ES-I3 (cell line): ENCODE results near the gene NUP42.

Experiments
- H3K36me3 ChIP-seq: 2 replicates; pipeline ENCODE4 v1.6.1; 2013; ENCODE audit warnings: mild to moderate bottlenecking, low read length, control low read depth, moderate library complexity; ENCODE audit not compliant: insufficient read depth
- H3K4me1 ChIP-seq: 2 replicates; pipeline ENCODE4 v1.6.1; 2013; ENCODE audit warnings: mild to moderate bottlenecking, control low read depth, low read length; ENCODE audit not compliant: insufficient read depth
- H3K9ac ChIP-seq: 2 replicates; pipeline ENCODE4 v1.6.1; 2013; ENCODE audit warnings: low read depth, mild to moderate bottlenecking, low read length, moderate library complexity
- H3K9me3 ChIP-seq: 2 replicates; pipeline ENCODE4 v1.6.1; 2013; ENCODE audit warnings: mild to moderate bottlenecking, low read length, moderate library complexity; ENCODE audit not compliant: control insufficient read depth, insufficient read depth

NUP42 gene, protein sequence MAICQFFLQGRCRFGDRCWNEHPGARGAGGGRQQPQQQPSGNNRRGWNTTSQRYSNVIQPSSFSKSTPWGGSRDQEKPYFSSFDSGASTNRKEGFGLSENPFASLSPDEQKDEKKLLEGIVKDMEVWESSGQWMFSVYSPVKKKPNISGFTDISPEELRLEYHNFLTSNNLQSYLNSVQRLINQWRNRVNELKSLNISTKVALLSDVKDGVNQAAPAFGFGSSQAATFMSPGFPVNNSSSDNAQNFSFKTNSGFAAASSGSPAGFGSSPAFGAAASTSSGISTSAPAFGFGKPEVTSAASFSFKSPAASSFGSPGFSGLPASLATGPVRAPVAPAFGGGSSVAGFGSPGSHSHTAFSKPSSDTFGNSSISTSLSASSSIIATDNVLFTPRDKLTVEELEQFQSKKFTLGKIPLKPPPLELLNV

DNA sequence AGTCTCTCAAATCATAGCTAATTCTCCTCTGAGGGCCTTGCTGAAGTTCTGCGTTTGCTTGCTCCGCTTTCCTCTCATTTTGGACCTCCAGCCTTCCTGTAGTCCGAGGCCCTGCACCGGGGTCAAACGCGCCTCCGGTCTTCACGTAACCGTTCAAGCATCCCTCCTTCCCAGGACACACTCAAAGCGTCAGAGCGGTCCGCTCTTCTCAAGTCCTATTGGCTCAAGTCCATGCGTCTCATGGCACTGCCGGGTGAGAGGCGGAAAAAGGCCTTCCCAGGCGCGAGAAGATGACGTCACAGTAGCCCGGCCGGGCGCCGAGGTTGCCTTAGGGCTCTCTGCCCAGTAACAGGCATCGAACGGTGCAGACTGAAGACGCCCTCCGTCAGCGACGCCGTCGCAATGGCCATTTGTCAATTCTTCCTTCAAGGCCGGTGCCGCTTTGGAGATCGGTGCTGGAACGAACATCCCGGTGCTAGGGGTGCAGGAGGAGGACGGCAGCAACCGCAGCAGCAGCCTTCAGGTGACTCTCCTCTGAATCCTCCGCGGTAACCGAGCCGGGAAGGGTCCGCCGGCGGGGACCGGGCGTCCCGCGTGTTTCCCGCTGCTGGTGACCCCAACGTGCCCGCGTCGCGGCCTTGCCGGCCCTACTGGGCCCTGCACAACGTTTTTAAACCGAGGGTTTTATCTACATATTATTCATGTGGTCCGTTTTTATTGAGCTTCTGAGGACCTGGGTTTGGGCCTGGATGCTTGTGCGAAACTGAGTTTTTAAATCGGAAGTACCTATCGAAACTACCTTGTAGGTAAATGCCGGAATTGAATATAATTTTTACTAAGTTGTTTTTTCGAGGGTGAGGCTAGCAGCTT is at the start of gene NUP42:
TSS of gene NUP42 (plus strand) at position 365 of the 870 bp plus-strand sequence. CDS start at position 403, 38 bp downstream.
- peak within 1 kb of the TSS; percentile 87 for H3K9ac ChIP-seq
- no peaks in the 10 kb centered on the region for H3K9me3 ChIP-seq
- H3K36me3 ChIP-seq = no peaks in the 10 kb centered on the region
- no peaks in the 10 kb centered on the region for H3K4me1 ChIP-seq

DNA sequence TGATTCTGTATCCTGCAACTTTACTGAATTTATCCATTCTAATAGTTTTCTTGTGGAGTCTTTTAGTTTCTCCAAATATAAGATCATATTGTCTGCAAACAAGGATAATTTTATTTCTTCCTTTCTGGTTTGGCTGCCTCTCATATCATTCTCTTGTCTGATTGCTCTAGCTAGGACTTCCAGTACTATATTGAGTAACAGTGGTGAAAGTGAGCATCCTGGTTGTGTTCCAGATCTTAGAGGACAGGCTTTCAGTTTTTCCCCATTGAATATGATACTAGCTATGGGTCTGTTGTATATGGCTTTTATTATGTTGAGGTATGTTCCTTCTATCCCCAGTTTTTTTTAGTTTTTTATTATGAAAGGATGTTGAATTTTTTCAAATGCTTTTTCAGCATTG is 48.1 kb upstream of the NUP42 start:
- Histone ChIP-seq H3K36me3 (peaks cover 3% of the 10 kb centered on the region), H3K9me3 (no peaks in the 10 kb centered on the region), H3K4me1 (no peaks in the 10 kb centered on the region; the same call in 1 of the 2 replicates), H3K9ac (no peak overlapping the region)

DNA sequence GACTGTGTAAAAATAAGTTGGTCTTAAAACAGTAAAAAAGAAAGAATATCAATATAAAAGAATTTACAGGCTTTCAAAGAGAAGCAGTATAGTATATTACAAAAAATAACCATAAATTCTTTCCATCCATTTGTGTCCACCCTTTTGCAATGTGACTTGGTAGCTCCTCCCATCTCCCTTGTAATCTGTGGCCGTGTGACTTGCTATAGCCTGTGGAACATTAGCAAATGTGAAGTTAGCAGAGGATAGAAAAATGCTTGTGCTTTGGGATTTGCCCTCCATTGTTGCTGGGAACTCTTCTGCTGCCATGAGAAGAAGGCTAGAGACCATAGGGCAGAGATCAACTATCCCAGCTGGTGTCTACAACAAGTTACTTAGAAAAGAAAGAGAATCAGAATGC is 46.1 kb upstream of the NUP42 start:
- Histone ChIP-seq H3K36me3 (peaks cover 3% of the 10 kb centered on the region; the same call in 1 of the 2 replicates), H3K4me1 (no peaks in the 10 kb centered on the region; the same call in 1 of the 2 replicates), H3K9ac (no peak overlapping the region), H3K9me3 (no peaks in the 10 kb centered on the region)

DNA sequence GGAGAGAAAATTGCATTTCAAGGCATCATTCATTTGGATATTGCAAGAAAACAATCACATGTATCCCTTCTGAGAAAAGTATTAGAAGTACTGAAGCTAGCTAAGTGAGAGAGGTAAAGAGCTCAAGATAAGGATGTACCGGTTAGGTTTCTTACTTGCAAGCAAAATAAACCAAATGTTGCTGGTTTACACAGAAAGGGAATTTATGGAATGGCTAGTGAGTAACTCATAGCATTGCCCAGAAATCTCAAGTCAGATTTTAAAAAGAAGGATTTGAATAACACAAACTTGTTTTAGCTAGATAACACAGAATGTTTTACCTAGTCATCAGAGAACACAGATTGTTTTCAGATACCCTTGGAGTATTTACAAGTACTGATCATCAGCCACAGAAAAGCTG is 45.6 kb upstream of the NUP42 start:
- Histone ChIP-seq H3K9me3 (no peaks in the 10 kb centered on the region), H3K9ac (no peak overlapping the region), H3K4me1 (no peaks in the 10 kb centered on the region; the same call in 1 of the 2 replicates), H3K36me3 (0 out of 2 replicates have a peak, but pooled peaks cover under 1% of the 10 kb centered on the region)

DNA sequence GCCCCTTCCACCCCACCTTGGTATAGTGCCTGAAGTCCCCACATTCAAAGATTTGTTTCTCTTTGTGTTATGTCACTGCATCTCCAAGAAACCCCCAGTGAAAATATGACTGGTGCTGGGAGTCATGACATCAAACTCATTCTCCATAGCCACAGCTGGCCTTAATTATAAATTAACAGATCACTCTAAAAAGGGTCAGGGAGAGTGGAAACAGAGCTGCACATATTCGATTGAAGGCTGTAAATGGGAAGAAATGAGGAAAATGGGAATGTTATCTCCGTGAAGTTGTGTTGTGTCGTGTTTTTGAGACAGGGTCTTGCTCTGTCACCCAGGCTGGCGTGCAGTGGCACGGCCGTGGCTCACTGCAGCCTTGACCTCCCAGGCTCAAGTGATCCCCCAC is 24.2 kb upstream of the NUP42 start:
- H3K36me3 ChIP-seq = peaks cover 6% of the 10 kb centered on the region; the same call in 1 of the 2 replicates
- H3K9me3 ChIP-seq = no peaks in the 10 kb centered on the region
- no peaks in the 10 kb centered on the region for H3K4me1 ChIP-seq
- no peak overlapping the region for H3K9ac ChIP-seq

DNA sequence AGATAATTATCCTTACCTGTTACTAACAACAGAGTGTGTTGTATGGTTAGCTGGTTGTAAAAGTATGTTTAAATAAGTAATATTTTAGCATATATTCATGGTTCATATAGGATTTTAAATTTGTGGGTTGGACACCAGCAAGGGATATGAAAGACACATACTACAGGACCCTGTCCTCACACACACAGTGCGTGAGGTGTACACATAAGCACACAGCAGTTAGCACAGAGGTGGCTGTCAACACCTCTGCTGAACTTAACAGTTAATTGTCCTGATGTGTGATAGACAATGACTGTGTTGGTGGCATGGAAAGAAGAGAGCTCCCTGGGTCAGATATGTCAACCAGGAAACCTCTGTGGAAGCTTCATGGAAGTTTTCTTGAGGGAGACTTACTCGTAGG is 23.3 kb upstream of the NUP42 start:
- Histone ChIP-seq H3K4me1 (no peaks in the 10 kb centered on the region), H3K36me3 (peaks cover 4% of the 10 kb centered on the region; the same call in 1 of the 2 replicates), H3K9me3 (no peaks in the 10 kb centered on the region), H3K9ac (no peak overlapping the region)

DNA sequence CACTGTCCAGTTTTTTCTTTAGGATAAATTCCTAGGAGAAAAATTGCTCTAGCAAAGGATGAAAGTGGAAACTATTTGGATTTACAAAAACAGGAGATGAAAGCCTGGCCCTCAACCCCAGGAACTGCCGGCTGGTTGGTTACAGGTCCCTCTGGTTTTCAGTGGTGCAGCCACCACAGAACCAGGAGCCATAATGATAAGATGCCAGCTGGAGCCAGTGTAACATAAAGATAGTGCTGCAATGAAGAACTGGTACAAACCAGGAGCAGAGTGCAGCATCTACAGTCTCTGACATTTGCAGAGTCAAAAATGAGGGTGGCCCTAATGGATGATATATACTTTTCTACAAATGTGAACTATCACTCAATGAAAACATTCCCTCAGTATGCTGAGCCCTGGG is 20.4 kb upstream of the NUP42 start:
- Histone ChIP-seq H3K9me3 (no peaks in the 10 kb centered on the region), H3K9ac (no peak overlapping the region), H3K36me3 (no peaks in the 10 kb centered on the region), H3K4me1 (no peaks in the 10 kb centered on the region)

DNA sequence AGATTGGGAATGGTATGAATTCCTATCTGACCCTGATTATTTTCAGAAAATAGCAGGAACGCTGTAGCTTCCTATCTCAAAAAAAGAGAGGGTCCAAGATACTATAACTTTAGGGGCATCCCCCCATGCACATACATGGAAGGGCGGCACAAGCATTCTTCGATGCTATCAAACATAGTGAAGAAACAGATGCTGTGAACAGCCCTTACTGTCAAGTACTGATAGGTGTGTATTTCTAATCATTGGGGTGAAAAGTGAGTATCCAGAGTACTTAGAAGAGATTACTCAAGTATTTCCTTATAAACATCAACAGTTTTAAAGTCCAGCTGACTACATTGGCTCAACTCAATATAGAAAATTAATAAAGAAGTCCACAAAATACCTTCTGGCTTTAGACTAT is 17.0 kb upstream of the NUP42 start:
- Histone ChIP-seq H3K4me1 (no peaks in the 10 kb centered on the region), H3K9ac (no peak overlapping the region), H3K36me3 (0 out of 2 replicates have a peak, but pooled peaks cover 3% of the 10 kb centered on the region), H3K9me3 (no peaks in the 10 kb centered on the region)

DNA sequence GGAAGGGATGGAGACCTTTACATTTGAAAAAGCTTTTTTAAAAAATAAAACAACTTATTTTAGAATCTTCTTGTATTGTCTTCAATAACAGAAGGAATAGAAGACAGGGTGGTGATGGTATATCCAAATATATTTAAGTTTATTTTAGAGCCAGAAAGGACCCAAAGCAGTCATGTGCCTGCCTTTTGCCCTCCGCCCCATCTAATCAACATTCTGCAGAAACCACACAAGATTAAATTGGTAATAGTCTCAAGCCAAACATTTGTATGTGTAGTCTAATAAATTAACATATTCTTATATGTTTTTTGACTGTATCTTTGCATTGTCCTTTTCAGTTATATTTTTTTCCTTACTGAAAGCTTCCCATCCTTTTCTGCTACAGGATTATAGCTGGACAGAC is 16.5 kb upstream of the NUP42 start:
- H3K4me1 ChIP-seq = no peaks in the 10 kb centered on the region
- no peaks in the 10 kb centered on the region for H3K9me3 ChIP-seq
- H3K9ac ChIP-seq = no peak overlapping the region
- 0 out of 2 replicates have a peak, but pooled peaks cover 3% of the 10 kb centered on the region for H3K36me3 ChIP-seq

DNA sequence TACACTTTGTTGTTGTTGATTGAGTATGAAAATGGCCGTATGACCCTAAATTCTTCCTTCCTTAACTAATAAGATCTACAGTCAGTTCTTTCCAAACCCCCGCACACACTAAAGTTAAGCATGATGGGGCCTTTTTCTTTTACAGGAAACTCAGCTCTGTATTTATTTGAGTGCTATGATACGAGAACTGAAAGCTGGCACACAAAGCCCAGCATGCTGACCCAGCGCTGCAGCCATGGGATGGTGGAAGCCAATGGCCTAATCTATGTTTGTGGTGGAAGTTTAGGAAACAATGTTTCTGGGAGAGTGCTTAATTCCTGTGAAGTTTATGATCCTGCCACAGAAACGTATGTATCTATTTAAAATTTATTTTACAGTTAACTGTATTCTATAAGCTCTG is 14.2 kb upstream of the NUP42 start:
- H3K9me3 ChIP-seq = no peaks in the 10 kb centered on the region
- H3K4me1 ChIP-seq = no peaks in the 10 kb centered on the region
- 0 out of 2 replicates have a peak, but pooled peaks cover 3% of the 10 kb centered on the region for H3K36me3 ChIP-seq
- H3K9ac ChIP-seq = no peak overlapping the region

DNA sequence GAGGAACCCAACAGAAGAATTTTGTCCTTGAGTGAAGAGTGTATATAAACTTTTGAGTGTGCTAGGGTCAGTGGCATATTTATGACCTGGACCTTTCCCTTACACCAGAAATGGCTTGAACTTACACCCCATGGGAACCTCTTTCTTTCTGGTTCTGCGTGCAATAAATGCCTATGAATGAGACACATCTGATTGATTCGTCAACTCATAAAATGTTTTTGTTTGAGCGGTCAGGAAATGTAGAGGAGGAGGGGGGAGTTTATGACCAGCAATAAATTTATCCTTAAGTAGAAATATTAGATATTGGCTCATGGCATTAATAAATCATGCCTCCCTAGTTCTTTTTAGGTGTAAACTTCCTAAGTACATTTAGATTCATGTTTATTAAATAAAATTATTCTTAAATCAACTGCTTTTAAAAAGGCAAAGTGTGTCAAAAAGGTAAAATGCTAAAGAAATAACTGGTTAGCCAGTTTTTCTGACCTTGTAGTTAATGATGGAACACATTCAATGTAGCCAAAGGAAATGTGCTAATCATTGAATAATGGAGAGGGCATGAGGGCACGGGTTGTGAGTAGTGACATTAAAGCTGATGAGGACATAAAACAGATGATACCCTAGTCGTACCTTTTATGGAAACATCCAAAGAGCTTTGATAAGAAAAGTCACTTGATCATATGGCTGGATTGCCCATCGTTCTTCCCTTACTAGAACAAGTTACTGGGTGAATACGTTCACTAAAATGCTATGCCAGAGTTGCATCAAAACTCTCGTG is 13.6 kb upstream of the NUP42 start:
- H3K9ac ChIP-seq = no peak overlapping the region
- 0 out of 2 replicates have a peak, but pooled peaks cover 3% of the 10 kb centered on the region for H3K36me3 ChIP-seq
- H3K4me1 ChIP-seq = no peaks in the 10 kb centered on the region
- H3K9me3 ChIP-seq = no peaks in the 10 kb centered on the region

DNA sequence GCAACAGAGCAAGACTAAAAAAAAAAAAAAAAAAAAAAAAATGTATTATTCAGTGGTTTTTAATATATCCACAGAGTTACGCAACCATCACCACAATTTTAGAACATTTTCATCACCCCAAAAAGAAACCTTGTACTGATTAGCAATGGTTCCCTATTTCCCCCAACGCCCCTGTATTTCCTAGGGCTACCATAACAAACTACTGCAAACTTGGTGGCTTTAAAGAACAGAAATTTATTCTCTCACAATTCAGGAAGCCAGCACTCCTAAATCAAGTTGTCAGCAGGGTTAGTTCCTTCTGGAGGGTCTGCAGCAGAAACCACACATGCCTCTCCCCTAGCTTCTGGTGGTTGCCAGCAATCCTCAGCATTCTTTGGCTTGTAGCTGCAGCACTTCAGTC is 5.9 kb upstream of the NUP42 start:
- H3K9ac ChIP-seq = no peak overlapping the region
- H3K36me3 ChIP-seq = no peaks in the 10 kb centered on the region
- no peaks in the 10 kb centered on the region for H3K9me3 ChIP-seq
- H3K4me1 ChIP-seq = no peaks in the 10 kb centered on the region

DNA sequence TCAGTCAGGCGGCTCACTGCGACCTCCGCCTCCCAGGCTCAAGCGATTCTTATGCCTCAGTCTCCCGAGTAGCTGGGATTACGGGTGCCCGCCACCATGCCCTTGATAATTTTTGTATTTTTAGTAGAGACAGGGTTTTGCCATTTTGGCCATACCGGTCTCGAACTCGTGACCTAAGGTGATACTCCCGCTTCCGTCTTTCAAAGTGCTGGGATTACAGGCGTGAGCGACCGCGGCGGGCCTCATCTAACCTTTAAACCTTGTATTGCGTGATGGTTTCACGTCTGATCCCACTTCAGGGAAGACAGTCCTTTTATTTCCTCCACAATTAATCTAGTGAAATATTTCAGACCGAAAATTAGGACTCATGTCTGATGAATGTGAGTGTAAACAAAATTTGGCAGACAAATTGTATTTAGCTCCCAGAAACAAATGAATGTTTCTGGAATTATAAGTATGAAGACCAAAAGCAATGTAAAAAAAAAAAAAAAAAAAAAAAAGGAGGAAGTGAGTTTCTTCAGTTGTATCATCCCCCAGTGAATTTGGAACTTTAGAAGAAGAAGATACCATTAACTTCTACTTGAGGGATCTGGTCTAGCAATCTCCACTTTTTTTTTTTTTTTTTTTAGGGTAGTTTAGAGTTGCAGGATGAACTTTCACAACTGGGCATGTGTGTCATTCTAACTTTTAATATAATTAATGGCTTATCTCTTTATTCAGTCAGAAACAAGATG is 1.6 kb downstream of the NUP42 start:
- H3K9me3 ChIP-seq = no peaks in the 10 kb centered on the region
- H3K36me3 ChIP-seq = peaks cover 4% of the 10 kb centered on the region; the same call in 1 of the 2 replicates
- H3K9ac ChIP-seq = peak overlapping the region; percentile 87; the same call in 1 of the 2 replicates
- H3K4me1 ChIP-seq = no peaks in the 10 kb centered on the region
